PC-3 (cell line): Measurements from ENCODE around the gene ZFYVE19. TPM values are rescaled to one million over a fixed set of nuclear protein-coding genes. Genes with fewer than 3 reads are reported as not detected.

Experiments used
- ATAC-seq: fragments of 200-7000 bp; cut with Tn5 transposase; 2 replicates; pipeline ENCODE4 v1.9.1; 2020; ENCODE audit warnings: mild to moderate bottlenecking, moderate library complexity
- BruUV-seq: library from RNA; stranded (reverse); fragments of 400-500 nt; replicated peaks from 2 replicates; lab custom pipeline; 2021; lab: Mats Ljungman, UMichigan
- CTCF ChIA-PET: fragments of 300-600 bp; sonication (Branson Sonifier 250); formaldehyde crosslinking; loops from one replicate; lab custom pipeline; 2022; ENCODE audit warnings: antibody characterized with exemption; lab: Charles Lee
- POLR2A ChIA-PET: fragments of 300-600 bp; sonication (Branson Sonifier 250); formaldehyde crosslinking; loops from one replicate; lab custom pipeline; 2022; ENCODE audit warnings: antibody characterized with exemption; ENCODE audit not compliant: unreplicated experiment; lab: Charles Lee
- DNase-seq: peaks from one replicate; pipeline ENCODE4 v3.0.0-alpha.2; 2015
- H2AFZ ChIP-seq: fragments of 300-600 bp; sonication (generic); 2 replicates; pipeline ENCODE4 v1.6.0; 2016; ENCODE audit warnings: antibody characterized with exemption, low read length
- H3F3A ChIP-seq: fragments of 300-600 bp; sonication (generic); one replicate; pipeline ENCODE4 v1.6.0; 2017; ENCODE audit warnings: antibody characterized with exemption, low read length, control low read depth, mild to moderate bottlenecking; ENCODE audit not compliant: unreplicated experiment
- H3K27ac ChIP-seq: fragments of 300-600 bp; sonication (generic); 2 replicates; pipeline ENCODE4 v1.5.1; 2016; ENCODE audit warnings: mild to moderate bottlenecking, low read length
- H3K27me3 ChIP-seq: fragments of 300-600 bp; sonication (generic); 2 replicates; pipeline ENCODE4 v1.6.1; 2016; ENCODE audit warnings: low read length, mixed read lengths
- H3K36me3 ChIP-seq: fragments of 300-600 bp; sonication (generic); 2 replicates; pipeline ENCODE4 v1.6.1; 2016; ENCODE audit warnings: low read depth, mixed run types, low read length, mixed read lengths
- H3K4me1 ChIP-seq: fragments of 300-600 bp; sonication (generic); 2 replicates; pipeline ENCODE4 v1.5.1; 2016; ENCODE audit warnings: low read length; ENCODE audit not compliant: insufficient read depth
- H3K4me2 ChIP-seq: fragments of 300-600 bp; sonication (generic); 2 replicates; pipeline ENCODE4 v1.6.0; 2016; ENCODE audit warnings: low read length
- H3K4me3 ChIP-seq: fragments of 300-600 bp; sonication (generic); 2 replicates; pipeline ENCODE4 v1.5.1; 2016; ENCODE audit warnings: mild to moderate bottlenecking, low read length, mixed read lengths
- H3K79me2 ChIP-seq: fragments of 300-600 bp; sonication (generic); 2 replicates; pipeline ENCODE4 v1.6.1; 2017; ENCODE audit warnings: low read length, mixed read lengths
- H3K9ac ChIP-seq: fragments of 300-600 bp; sonication (generic); 2 replicates; pipeline ENCODE4 v1.6.0; 2016; ENCODE audit warnings: mild to moderate bottlenecking, low read length
- H3K9me2 ChIP-seq: fragments of 300-600 bp; sonication (generic); replicated peaks from 2 replicates; pipeline ENCODE4 v1.6.1; 2016; ENCODE audit warnings: mixed run types, low read length, mixed read lengths
- H3K9me3 ChIP-seq: fragments of 300-600 bp; sonication (generic); 2 replicates; pipeline ENCODE4 v1.6.1; 2016; ENCODE audit warnings: low read length, mixed read lengths
- H4K20me1 ChIP-seq: fragments of 300-600 bp; sonication (generic); 2 replicates; pipeline ENCODE4 v1.6.1; 2016; ENCODE audit warnings: low read length, mixed read lengths
- CTCF ChIP-seq: fragments of 300-600 bp; sonication (generic); conservative IDR thresholded peaks from 2 replicates; pipeline ENCODE4 v1.5.1; 2017; ENCODE audit warnings: antibody characterized with exemption, low read depth, mild to moderate bottlenecking, low read length
- EZH2 ChIP-seq: fragments of 300-600 bp; sonication (generic); IDR thresholded peaks from one replicate; pipeline ENCODE4 v1.6.1; 2017; ENCODE audit warnings: antibody characterized with exemption, mild to moderate bottlenecking, low read length; ENCODE audit not compliant: unreplicated experiment
- EZH2phosphoT487 ChIP-seq: fragments of 300-600 bp; sonication (generic); IDR thresholded peaks from 2 replicates; pipeline ENCODE4 v1.6.1; 2018; ENCODE audit warnings: mild to moderate bottlenecking, antibody characterized with exemption, low read length, borderline replicate concordance
- intact Hi-C: fragments of 100-400 bp; cut with micrococcal nuclease; formaldehyde crosslinking; loops from 2 replicates; pipeline ENCODE4 v1.9.0; 2023
- total RNA-seq: library from RNA; depleted of rRNA; stranded (reverse); fragments of >200 nt; gene quantifications from 2 replicates; pipeline ENCODE4 v1.2.3, GENCODE V29; 2014

ZFYVE19 gene
- total RNA-seq, 1 experiment from 2014 or later, result 32.3 TPM

DNA sequence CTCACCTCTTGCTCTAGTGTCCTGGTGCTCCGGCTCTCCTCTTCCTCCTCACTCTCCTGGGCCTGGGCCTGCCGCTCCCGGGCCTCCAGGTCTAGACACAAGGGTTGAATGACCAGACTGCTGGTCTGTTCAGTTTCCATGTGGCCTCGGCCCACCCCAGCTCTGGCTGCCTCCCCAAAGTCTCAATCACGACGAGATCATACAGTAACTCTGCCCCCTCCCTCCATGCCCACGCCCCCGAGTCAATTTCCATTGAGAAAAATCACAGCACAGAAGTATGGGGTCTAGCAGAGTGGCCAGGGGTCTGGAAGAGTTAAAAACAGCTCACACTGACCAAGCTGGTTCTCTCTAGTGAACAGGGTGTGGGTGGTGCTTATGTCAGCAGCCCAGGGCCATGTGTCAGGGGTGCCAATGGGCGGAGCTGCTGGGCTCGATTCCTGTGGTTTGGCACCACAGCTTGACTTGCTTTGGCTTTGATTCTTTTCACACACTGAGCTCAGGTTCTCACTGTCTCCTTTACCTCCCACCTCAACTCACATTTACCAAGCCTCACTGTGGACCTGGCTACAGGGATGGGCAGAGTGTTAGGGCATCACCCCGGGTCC, 30.2 kb upstream of the ZFYVE19 start:
- intact Hi-C loops, result no loop called here
- TF ChIP-seq EZH2phosphoT487 (no peak), EZH2 (no peak), CTCF (no peak)
- ATAC-seq (peak; percentile 100), DNase-seq (peak; percentile 93)
- H3K27ac ChIP-seq, result peak overlapping the region; percentile 66
- no peaks in the 10 kb centered on the region for H3K9me2 ChIP-seq
- H3K79me2 ChIP-seq, result no peaks in the 10 kb centered on the region
- BruUV-seq, result no TSS peak
- no peaks in the 10 kb centered on the region for H3K27me3 ChIP-seq
- no peaks in the 10 kb centered on the region for H3F3A ChIP-seq
- no peak overlapping the region for H2AFZ ChIP-seq
- H3K9ac ChIP-seq, result peak overlapping the region; percentile 29; the same call in 1 of the 2 replicates
- H3K4me1 ChIP-seq, result peaks cover 17% of the 10 kb centered on the region
- H4K20me1 ChIP-seq, result no peaks in the 10 kb centered on the region
- ChIA-PET POLR2A (interaction anchor here (0.5 to 1.0 kb wide), 5 partner anchors 9 to 260 kb away, joined by 3 to 4 read pairs (median 3); partner anchors contain the start of gene RAD51), CTCF (interaction anchor here (0.5 to 1.2 kb wide), 10 partner anchors 8 to 335 kb away, joined by 3 to 14 read pairs (median 5); partner anchors contain the start of genes GCHFR and VPS18)
- H3K9me3 ChIP-seq, result no peaks in the 10 kb centered on the region
- H3K4me3 ChIP-seq, result no peak overlapping the region
- H3K36me3 ChIP-seq, result peaks cover 18% of the 10 kb centered on the region
- peak overlapping the region; percentile 48 for H3K4me2 ChIP-seq

DNA sequence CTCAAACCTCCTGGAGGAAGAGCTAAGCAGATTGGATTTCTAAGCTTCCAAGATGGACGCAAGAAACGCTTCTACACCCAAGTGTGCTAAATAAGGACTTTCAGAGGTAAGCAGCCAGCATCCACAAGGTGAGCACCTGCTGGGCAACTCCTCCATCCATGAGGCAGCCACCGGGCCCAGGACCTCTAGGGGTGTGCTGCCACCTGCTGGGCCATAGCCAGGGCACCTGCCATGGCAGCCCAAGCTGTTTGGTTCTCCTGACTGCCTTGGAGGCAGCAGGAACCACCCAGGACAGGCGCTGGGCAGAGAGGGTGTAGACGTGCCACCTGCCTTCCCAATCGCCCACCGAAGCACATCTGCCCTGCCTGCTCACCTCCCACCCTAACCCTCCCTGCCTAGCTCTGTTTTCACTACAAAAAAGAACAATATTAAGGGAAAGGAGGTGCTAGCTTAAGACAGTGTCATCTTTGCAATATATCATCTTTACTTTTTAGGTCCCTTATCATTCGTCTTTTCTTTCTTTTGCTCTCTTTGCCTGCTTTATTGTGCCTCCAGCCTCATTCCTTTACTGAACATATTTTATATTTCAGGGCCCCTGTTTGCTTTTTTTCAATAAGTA, 24.2 kb upstream of the ZFYVE19 start:
- POLR2A ChIA-PET, result no interaction called here
- no TSS peak for BruUV-seq
- peak; percentile 90 for ATAC-seq

More for the DNA sequence above, 24.2 kb upstream of the ZFYVE19 start:
- Histone ChIP-seq H3F3A (peaks cover 7% of the 10 kb centered on the region), H3K27me3 (no peaks in the 10 kb centered on the region), H3K9me3 (no peaks in the 10 kb centered on the region), H3K4me3 (no peak overlapping the region), H3K79me2 (peaks cover 35% of the 10 kb centered on the region), H2AFZ (0 out of 2 replicates have a peak overlapping the region, but pooled peaks have one; percentile 3), H3K9me2 (no peaks in the 10 kb centered on the region), H3K4me2 (no peak overlapping the region), H3K4me1 (peaks cover 28% of the 10 kb centered on the region), H3K9ac (no peak overlapping the region), H3K36me3 (no peaks in the 10 kb centered on the region), H3K27ac (no peak overlapping the region), H4K20me1 (no peaks in the 10 kb centered on the region)
- TF ChIP-seq EZH2 (no peak), EZH2phosphoT487 (no peak), CTCF (peak; percentile 93)
- DNase-seq, result peak; percentile 90
- CTCF ChIA-PET, result interaction anchor here (0.5 to 1.7 kb wide), 6 partner anchors 19 to 215 kb away, joined by 3 to 22 read pairs (median 4); partner anchors contain the start of gene GCHFR
- intact Hi-C loops, result loop anchor here (1.0 to 2.0 kb wide), 3 partner anchors 36 to 104 kb away; no protein-coding TSS in a partner anchor
